ENCODE results near the gene IGFN1.
"Not testable (repeated sequence)": the region's sequence is repeated elsewhere in the genome, so short reads cannot be mapped to it uniquely, and the experiment has no call there.

Gene IGFN1

DNA sequence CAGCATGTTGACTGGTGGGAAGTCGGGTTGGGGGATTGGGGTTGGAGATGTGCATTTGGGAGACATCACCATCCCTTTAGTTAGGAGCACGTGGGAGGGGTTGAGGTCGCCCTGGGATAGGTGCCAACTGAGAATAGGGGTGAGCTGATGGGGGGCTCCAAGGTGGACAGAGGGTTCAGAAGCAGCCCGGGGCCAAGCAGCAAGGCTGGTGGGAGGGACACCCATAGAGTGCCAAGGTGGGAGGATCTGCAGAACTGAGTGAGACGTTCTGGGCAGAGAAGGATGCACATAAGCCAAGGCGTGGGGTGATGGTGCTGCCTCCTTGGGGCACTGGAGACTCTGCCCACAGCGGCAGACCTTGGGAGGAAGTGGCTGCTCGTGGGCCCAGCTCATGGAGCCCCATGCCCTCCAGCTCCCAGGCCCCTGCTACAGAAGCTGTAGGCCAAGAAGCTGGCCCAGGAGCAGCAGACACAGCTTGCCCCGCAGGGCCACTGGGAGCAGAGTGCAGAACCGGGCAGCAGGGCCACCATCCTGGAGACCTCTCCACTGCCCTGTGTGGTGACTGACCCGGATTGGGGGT is 61.3 kb downstream of the IGFN1 start:
- DNase-seq: no peak

DNA sequence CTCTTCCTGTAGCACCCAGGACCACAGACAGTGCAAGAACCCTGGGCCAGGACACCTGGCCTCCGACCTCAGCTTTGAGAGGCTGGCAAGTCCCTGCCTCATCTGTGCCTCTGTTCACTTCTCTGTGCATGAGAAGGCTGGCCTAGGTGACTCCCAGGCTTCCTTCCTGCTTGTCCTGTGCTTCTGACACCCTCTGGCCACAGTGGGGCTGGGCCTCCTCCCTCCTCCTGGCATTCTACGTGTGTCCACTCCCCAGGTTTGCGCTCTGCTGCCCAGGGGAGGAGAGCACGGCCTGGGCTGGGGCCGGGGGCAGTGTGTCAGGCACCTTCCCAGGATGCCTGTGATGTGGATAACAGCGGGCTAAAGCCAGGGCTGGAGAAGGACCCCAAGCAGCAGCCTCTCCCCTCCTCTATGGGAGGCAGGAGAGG is 62.3 kb downstream of the IGFN1 start:
- DNase-seq: no peak

DNA sequence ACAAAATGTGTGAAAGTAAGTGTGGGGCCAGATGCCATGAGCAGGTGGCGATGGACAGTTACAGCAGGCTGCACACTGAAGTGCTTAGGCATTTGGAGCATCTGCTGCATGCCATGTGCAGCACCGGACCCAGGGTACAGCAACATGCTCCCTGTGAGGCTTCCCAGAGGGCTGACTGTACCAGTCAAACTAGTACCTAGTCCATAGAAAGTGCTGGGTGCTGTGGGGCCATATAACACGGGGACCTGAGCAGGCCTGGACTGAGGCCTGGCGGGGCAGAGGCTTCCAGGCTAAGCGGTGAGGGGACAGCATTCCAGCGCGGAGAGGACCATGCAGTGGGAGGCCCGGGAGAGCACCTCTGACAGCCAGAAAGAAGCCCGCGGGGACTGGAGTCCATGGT is 62.8 kb downstream of the IGFN1 start:
- no peak for DNase-seq

DNA sequence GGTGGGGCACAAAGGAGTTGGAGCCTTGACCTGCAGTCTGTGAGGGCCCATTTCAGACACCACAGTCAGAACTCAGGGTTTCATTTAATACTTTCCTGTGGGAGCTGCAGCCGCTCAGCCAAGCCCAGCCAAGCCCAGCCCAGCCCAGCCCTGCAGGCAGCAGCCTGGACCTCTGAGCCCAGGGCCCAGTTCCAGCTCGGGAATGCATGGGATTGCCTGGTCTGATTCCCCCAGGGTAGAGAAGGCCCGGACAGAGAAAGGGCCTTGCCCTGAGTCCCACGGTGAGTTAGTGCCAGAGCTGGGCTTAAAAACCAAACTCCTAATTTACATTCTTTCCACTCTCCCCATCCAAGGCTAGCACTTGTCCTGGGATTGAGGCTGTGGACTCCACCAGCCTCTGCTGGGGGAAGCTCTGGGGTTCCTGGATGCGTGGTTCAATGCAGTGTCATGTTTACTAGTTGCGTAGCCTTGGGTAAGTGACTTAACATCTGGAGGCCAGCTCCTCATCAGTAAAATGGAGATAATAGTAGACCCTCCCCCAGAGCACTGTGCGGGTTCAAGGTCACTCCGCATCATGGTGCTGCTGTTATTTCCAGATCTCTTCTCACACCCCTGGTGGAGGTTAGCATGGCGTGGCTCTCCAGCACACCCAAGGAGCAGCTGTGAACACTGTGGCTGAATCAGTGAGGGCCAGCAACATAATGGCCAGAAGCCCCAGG is 63.4 kb downstream of the IGFN1 start:
- DNase-seq: no peak

DNA sequence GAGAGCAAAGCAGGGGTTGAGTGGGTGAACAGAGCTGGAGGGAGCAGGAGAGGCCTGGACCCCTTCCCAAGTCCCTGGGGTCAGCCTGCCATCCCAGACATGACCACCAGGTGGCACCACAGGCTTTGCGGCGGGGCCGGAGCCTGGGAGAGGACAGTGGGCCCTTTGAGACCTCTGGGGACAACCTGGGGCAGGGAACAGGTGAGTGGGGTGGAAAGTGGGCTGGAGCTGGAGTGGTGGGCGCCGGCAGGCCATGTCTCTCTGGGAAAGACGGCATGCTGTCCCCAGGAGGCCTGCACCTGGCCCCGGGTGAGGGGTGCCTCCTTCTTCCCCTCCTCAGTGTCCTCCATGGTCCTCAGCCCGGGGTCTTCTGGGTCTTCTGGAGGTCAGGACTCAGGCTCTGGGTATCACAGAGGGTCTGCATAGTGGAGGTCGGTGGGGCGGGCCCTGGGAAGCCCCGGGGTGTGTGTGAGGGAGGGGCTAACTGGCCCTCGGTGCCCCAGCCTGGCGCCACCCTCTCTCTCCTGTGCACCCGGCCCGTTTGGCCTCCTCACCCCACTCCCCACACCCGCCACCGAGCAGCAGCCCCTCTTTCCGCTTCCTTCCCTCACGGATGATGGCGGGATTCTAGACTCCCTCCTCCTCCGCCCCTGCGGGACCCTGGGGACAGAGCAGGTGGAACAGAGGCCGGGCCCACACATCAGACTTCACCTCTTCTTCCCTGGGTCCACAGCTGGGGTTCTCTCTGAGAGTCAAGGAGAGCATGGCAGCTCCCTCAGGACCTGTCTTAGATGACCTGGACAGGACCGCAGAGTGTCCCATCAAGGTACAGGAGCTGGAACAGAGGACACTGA is 64.2 kb downstream of the IGFN1 start:
- no peak for DNase-seq

DNA sequence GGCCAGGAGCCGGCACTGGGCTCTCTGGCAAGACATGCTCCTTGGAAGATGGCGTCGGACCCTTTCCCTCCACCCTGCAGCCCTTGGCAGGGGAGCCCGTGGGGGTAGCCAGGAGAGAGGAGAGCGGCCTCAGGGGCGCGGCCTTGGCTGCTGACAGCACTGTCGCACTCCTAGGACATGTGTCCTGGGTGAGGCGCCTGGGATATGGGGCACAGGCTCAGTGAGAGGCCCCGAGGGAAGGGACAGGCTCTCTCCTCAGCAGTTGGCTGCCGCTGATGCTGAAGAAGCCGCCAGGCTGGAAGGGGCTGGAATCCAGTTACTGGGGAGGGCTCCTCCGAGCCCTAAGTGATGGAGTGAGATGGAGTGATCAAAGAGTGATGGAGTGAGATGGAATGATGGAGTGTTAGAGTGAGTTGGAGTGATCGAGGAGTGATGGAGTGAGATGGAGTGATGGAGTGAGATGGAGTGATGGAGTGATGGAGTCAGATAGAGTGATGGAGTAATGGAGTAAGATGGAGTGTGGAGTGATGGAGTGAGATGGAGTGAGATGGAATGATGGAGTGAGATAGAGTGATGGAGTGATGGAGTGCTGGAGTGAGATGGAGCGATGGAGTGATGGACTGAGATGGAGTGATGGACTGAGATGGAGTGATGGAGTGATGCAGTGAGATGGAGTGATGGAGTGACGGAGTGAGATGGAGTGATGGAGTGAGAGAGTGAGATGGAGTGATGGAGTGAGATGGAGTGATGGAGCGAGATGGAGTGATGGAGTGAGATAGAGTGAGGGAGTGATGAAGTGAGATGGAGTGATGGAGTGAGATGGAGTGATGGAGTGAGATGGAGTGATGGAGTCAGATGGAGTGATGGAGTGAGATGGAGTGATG is 65.1 kb downstream of the IGFN1 start:
- no peak for DNase-seq

DNA sequence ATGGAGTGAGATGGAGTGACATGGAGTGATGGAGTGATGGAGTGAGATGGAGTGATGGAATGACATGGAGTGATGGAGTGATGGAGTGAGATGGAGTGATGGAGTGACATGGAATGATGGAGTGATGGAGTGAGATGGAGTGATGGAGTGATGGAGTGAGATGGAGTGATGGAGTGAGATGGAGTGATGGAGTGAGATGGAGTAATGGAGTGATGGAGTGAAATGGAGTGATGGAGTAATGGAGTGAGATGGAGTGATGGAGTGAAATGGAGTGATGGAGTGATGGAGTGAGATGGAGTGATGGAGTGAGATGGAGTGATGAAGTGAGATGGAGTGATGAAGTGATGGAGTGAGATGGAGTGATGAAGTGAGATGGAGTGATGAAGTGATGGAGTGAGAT is 67.5 kb downstream of the IGFN1 start:
- not testable (repeated sequence) for DNase-seq

DNA sequence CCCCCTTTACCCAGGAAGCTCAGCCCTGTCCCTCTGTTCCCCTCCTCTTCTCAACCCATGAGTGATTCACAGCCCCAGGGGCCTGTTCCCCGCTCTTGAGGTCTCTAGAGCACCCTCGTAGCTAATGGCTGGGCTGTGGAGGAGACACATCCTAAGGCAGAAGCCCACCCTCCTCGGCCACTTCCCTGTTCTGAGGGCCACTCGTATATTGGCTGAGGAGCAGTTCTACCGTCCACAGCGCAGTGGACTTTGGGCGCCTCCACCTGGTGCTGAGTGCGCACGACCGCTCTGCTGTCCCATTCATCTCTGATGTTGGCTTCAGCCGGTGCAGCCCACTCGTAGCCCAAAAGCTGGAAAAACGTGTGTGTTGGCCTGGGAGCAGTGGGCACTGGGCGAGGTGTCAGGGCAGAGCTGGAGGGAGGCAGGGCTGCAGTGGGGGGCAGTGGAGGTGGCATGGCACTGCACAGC is 68.2 kb downstream of the IGFN1 start:
- DNase-seq: no peak

DNA sequence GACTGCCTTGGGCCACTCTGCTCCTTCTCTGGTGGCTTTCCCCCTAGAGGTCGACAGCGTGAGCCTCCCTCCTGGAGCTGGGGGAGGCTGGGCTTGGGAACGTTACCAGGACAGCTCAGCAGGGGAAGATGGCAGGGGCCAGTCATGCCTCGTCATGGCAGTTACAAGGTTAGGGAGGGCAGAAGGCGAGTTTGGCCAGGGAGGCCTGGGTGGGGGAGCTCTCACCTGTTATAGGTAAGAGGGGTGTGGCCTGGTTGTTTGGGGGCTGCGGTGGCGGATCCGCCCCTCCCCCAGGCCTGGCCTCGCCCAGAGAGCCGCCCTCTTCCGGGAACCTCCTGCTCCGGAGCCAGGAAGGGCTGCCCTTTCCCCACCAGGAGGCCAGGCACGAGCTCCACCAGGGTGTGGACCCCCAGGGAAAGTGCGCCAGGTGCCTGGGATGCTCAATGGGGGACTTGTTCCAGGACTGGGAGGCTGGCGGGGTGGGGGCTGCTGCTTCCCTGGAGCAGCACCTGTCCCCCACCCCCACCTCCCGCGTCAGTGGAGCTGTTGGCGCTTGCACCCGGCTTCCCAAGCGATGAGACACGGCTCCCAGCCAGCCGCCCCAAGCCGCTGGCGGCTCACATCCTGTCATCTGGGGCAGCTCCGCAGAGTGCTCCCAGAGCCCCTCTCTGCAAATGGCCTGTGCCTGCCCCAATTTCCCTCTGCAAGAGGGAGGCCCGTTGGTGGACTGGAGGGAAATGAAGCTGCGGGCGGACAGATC is 69.0 kb downstream of the IGFN1 start:
- no peak for DNase-seq

DNA sequence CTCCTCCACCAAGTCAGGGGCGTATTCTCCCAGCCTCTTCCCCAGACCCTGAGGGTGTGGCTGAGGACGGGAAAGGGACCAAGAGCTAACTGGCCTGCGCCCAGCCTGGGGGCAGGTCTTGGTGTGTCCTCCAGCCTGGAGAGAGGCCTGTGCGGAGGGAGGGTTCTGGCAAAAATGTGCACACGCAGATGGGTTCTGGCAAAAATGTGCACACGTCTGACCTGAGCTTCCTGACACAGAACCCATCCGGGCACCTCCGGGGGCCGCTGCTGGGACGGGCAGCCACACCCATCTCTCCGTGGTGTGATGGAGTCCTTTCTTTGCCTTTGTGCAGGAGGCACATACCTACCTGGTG is 69.6 kb downstream of the IGFN1 start:
- no peak for DNase-seq

DNA sequence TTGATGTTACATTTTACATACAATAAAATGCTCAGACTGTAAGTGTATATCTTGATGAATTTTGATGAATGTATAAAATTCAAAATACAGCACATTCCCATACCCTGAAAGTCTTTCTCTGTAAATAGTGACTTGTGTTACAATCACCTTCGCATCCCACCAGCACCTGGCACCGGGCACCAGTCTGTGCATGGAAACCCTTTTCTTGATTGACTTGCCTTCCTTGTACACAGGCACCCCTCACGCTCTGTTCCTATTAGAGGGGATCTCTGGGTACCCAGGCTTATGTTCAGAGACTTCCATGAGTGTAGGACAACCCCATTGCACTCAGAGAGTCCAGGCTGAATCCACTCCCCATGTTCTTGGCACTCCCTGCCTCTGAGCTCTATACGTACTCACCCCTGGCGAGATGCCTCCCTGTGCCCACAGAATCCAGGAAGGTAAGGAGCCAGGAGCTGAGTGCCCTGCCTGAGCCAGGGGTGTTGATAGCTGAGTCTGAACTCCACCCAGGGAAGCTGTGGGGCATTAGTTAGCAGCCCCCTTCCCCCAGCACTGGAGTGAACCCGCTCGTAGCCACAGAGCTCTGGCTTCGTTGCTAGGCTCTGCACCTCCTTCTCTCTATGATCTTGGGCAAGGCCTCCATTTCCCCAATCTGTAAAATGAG is 70.2 kb downstream of the IGFN1 start:
- no peak for DNase-seq

DNA sequence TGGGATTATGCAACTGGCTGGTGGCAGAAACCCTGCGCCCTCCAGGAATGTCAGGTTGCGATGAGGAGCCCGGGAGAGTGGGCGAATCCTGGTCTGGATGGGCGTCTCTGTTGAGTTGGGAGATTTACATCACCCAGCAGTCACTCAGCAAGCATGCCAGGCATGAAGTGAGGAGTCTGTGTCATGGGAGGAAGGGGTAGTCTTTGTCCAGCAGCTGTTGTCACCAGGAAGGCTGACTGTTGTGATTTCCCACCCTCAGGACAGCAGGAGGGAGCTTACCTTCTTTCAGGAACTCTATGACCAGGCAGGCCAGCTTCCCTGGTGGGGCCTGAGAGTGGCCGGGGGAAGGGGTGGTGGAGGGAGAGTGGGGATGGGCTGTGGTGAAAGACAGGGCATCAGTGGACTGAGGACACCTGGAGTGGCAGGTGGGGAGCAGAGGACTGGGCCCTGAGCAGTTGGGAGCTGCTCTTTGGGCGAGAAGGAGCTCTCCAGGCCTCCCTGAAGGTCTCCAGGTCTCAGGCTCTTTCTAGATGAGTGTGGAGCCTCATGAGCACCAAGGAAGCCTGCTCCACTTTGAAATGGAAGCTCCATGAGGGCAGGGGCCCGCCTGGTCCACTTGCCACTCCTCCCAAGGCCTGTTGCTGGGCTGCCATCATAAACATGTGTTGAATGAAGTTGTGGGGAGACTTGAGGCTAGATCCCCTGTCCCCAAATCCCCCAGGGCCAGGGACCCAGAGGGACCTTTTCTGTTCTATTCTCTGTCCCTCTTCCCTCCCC is 71.3 kb downstream of the IGFN1 start:
- DNase-seq: no peak

DNA sequence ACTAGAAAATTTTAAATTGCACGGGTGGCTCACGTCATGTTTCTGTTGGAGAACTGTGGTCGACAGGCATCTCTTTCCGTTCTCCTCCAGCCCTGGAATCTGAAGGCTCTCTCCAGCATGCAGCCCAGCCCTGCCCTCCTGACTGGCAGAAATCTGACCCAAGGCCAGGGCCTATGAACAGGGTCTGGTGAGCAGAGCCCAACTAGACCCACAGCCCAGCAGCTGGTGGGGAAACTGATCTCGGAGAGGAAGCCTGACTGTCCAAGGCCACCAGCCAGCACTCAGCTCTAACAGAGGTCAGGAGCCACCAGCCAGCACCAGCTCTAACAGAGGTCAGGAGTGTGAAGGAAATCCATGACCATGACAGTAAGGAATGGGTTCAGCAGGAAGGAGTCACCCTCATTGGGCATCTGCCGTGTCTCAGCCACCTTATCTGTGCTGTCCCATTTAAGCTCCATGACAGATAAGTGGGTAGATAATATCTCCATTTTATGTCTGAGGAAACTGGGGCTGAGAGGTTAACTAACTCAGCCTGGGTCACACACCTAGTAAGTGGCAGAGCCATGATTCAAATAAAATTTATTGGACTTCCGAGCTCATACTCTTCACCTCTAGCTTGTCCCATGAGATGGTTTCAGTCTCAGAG is 72.5 kb downstream of the IGFN1 start:
- DNase-seq: no peak

DNA sequence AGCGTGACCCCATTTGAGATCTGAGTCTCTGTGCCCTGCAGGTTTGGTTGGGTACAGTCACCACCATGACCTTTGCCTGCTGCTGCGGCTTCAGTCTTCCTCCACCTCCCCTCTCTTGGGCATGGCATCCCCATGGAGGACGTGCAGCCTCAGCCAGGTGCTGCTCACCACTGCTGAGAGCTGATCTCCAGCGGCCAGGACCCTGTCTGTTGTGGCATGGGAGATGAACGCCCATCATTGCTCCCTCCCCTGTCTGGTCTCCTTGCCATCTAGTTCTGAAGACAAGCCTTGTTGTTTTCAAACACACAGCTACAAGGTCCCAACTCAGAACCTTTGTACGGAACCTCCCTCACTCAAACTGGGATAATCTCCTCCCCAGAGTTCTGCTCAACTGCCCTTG is 73.4 kb downstream of the IGFN1 start:
- DNase-seq: no peak

DNA sequence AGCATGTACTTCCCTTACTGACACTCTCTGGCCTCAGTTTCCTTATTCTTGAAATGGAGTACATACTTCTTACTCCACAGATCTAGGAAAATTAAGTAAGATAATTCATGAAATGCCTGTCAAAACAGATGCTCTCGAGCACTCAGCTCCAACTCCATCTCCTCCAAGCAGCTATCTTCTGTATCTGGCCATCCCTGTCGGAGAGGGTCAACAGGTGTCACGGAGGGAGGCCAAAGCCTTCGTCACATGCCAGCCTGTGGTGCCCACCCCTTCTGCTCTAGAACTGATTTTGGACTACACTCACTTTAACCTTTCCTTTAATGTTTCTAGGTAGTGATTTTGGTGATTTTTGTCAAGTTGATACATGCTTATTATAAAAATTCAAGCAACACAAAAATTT is 73.9 kb downstream of the IGFN1 start:
- DNase-seq: no peak

DNA sequence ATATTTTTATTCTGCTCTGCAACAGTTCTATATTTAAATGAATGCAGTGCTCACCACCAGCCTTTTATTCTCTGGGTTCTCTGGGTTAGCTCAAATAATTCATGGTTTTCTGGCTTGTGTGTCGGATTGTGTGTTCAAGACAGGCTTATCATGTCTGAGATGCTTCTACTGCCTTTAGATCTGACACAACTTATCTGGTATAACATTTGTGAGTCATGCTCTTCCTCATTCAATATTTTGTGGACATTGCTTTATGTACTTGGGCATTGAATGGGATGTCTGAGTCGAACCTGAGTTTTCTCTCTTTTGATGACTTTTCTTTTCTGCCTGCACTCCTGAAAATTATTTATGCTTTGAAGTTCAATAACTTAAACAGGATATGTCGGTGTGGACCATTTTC is 75.1 kb downstream of the IGFN1 start:
- DNase-seq: no peak

DNA sequence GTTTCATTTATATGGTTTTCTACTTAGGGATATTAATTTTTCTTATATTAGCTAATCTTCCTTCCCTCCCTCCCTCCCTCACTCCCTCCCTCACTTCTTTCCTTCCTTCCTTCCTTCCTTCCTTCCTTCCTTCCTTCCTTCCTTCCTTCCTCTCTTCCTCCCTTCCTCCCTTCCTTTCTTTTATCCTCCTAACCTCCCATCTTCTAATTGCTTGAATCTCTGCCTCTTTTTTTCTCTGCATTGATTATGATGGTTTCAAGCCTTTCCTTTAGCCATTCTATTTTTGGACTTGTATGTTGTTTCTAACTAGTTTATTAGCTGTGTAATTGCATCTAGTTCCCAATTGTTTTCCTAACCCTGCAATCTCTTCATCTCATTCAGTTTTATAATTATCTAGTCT is 75.7 kb downstream of the IGFN1 start:
- DNase-seq: no peak

DNA sequence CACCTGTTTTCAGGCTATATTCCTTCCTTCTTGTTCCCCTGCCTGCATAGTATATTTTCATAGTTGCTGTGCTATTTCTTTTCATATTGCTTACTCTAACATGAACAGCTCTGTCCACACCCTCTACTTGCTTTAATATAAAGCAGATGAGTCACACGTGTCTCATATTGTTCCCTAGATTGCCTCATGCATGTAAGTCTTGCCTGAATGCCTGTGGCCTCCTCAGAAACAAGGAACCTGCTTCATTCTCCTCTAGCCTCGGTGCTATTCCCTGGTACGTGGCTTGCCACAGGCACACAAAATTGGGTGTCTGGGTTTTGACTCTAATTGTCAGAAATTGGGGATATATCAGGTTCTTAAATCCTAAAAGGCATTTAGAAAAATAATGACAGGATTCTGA is 76.2 kb downstream of the IGFN1 start:
- no peak for DNase-seq

DNA sequence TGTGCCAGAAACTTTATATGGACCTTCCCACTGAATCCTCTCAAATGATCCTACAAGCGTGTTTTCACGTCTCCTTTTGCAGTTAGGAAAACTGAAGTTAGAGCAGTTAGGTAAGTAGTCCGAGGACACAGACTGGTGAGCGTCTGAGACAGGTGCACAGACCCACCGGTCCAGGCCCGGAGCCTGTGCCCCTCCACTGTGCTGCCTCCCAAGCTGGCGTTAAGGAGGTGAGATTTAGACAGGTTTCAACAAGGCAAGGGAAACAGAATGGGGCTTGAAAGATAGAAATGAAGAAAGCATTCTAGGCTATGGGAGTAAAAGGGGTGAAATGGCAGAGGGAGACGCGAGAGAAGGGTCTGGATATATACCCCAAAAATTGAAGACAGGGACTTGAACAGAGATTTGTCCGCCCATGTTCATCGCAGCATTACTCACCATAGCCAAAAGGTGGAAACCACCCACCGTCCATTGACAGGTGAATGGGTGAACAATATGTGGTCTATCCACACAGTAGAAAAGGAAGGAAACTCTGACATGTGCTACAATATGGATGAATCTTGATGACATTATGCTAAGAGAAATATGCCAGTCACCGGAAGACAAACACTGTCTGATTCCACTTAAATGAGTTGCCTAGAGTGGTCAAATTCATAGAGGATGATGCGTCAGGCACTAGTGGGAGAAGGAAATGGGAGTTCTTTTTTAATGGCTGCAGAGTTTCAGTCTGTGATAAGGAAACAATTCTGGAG is 77.0 kb downstream of the IGFN1 start:
- DNase-seq: no peak
